HCT116 (cell line): ENCODE data around the gene RRP12. TPM values are rescaled to one million over a fixed set of nuclear protein-coding genes. Genes with fewer than 3 reads are reported as not detected.

Experiments used
- ATAC-seq: fragments of 200-7000 bp; cut with Tn5 transposase; 2 replicates; pipeline ENCODE4 v1.9.1; 2020; ENCODE audit warnings: mild to moderate bottlenecking, moderate library complexity
- BruUV-seq: library from RNA; stranded (reverse); fragments of 400-500 nt; replicated peaks from 2 replicates; lab custom pipeline; 2021; lab: Mats Ljungman, UMichigan
- CTCF ChIA-PET: fragments of 300-600 bp; sonication (Branson Sonifier 250); formaldehyde crosslinking; loops from one replicate; lab custom pipeline; 2021; ENCODE audit warnings: antibody characterized with exemption; lab: Charles Lee
- POLR2A ChIA-PET: fragments of 300-600, 350-600 bp; sonication (Branson Sonifier 250); formaldehyde crosslinking; loops from one replicate; lab custom pipeline; 2021; ENCODE audit warnings: antibody characterized with exemption; lab: Charles Lee
- RAD21 ChIA-PET, 2 experiments: fragments of 300-600 bp; sonication (Branson Sonifier 250); formaldehyde crosslinking; loops; one replicate each; lab custom pipeline; 2023; ENCODE audit warnings: low total read pairs in 2 of 2; ENCODE audit not compliant: uncharacterized antibody in 2 of 2, unreplicated experiment in 2 of 2, low non-redundant PET in 1 of 2; lab: Charles Lee
- DNase-seq: peaks from one replicate; pipeline ENCODE4 v3.0.0-alpha.2; 2010; ENCODE audit warnings: low read depth, low spot score
- H2AFZ ChIP-seq: fragments of 200-600 bp; shearing (Covaris generic), sonication (generic); 2 replicates; pipeline ENCODE4 v1.6.1; 2017; ENCODE audit warnings: low read depth, mixed run types, mixed read lengths, antibody characterized with exemption, low read length; ENCODE audit not compliant: poor library complexity, severe bottlenecking
- H3K27ac ChIP-seq: 2 replicates; pipeline ENCODE4 v1.5.1; 2012; ENCODE audit warnings: low read depth, low read length
- H3K27me3 ChIP-seq: fragments of 200-600 bp; sonication (generic); 2 replicates; pipeline ENCODE4 v1.6.1; 2016; ENCODE audit warnings: mixed run types, low read length, mixed read lengths; ENCODE audit not compliant: insufficient read depth
- H3K36me3 ChIP-seq, 2 experiments: fragments of 200-500 bp in 1 of 2; fragments of 200-600 bp in 1 of 2; sonication (Bioruptor generic) in 1 of 2; sonication (generic) in 1 of 2; 2 replicates each; pipeline versions ENCODE4 v1.5.1 to v1.6.1; 2014 to 2016; ENCODE audit warnings: low read length in 2 of 2, inconsistent platforms in 1 of 2, mixed read lengths in 1 of 2, mixed run types in 1 of 2; ENCODE audit not compliant: insufficient read depth in 2 of 2, control insufficient read depth in 1 of 2
- H3K4me1 ChIP-seq, 2 experiments: fragments of 200-600 bp in 1 of 2; sonication (generic) in 1 of 2; 2 replicates each; pipeline versions ENCODE4 v1.5.1 to v1.6.1; 2012 to 2017; ENCODE audit warnings: low read length in 2 of 2, inconsistent platforms in 1 of 2, mild to moderate bottlenecking in 1 of 2, mixed read lengths in 1 of 2, mixed run types in 1 of 2, moderate library complexity in 1 of 2; ENCODE audit not compliant: insufficient read depth in 2 of 2, control insufficient read depth in 1 of 2
- H3K4me2 ChIP-seq: fragments of 200-600 bp; sonication (generic); 2 replicates; pipeline ENCODE4 v1.6.1; 2017; ENCODE audit warnings: mixed run types, low read length, mixed read lengths
- H3K4me3 ChIP-seq, 2 experiments: fragments of 200-600 bp in 1 of 2; sonication (generic) in 1 of 2; replicated peaks in 1 of 2; 2 replicates each; pipeline ENCODE4 v1.5.1; 2011 to 2016; ENCODE audit warnings: low read length in 2 of 2, control low read depth in 1 of 2, low read depth in 1 of 2, mild to moderate bottlenecking in 1 of 2, mixed read lengths in 1 of 2, mixed run types in 1 of 2
- H3K79me2 ChIP-seq: fragments of 200-600 bp; sonication (generic); 2 replicates; pipeline ENCODE4 v1.6.1; 2017; ENCODE audit warnings: mild to moderate bottlenecking, mixed run types, low read length, moderate library complexity, mixed read lengths; ENCODE audit not compliant: insufficient read depth
- H3K9ac ChIP-seq: fragments of 200-600 bp; sonication (generic); 2 replicates; pipeline ENCODE4 v1.6.1; 2016; ENCODE audit warnings: low read length, mixed read lengths
- H3K9me2 ChIP-seq: fragments of 200-600 bp; sonication (generic), shearing (Covaris generic); 2 replicates; pipeline ENCODE4 v1.6.1; 2017; ENCODE audit warnings: mixed run types, mild to moderate bottlenecking, moderate library complexity; ENCODE audit not compliant: insufficient read depth
- H3K9me3 ChIP-seq, 2 experiments: fragments of 200-500 bp in 1 of 2; fragments of 200-600 bp in 1 of 2; sonication (Bioruptor generic) in 1 of 2; sonication (generic) in 1 of 2; 2 replicates each; pipeline ENCODE4 v1.6.1; 2014 to 2017; ENCODE audit warnings: low read length in 2 of 2, mixed read lengths in 2 of 2, inconsistent platforms in 1 of 2, low read depth in 1 of 2, mild to moderate bottlenecking in 1 of 2, mixed run types in 1 of 2, moderate library complexity in 1 of 2; ENCODE audit not compliant: control insufficient read depth in 1 of 2, insufficient read depth in 1 of 2
- H4K20me1 ChIP-seq: fragments of 200-600 bp; sonication (generic), shearing (Covaris generic); 2 replicates; pipeline ENCODE4 v1.6.1; 2017; ENCODE audit warnings: mixed run types, mild to moderate bottlenecking, moderate library complexity; ENCODE audit not compliant: insufficient read depth
- CEBPB ChIP-seq: IDR thresholded peaks from 2 replicates; pipeline ENCODE4 v1.6.1; 2012; ENCODE audit warnings: low read depth
- EGR1 ChIP-seq: IDR thresholded peaks from 2 replicates; pipeline ENCODE4 v1.6.1; 2012; ENCODE audit warnings: low read depth
- ELF1 ChIP-seq: IDR thresholded peaks from 2 replicates; pipeline ENCODE4 v1.6.1; 2012; ENCODE audit warnings: low read depth, borderline replicate concordance
- EZH2phosphoT487 ChIP-seq: fragments of 200-600 bp; IDR thresholded peaks from 2 replicates; pipeline ENCODE4 v1.6.1; 2018; ENCODE audit warnings: antibody characterized with exemption, borderline replicate concordance
- MAX ChIP-seq: IDR thresholded peaks from 2 replicates; pipeline ENCODE4 v1.6.1; 2012
- POLR2AphosphoS5 ChIP-seq: IDR thresholded peaks from 2 replicates; pipeline ENCODE4 v1.6.1; 2011; ENCODE audit warnings: mild to moderate bottlenecking, low read depth, low read length, moderate library complexity
- RAD21 ChIP-seq: IDR thresholded peaks from 2 replicates; pipeline ENCODE4 v1.6.1; 2012; ENCODE audit warnings: low read depth, mild to moderate bottlenecking
- REST ChIP-seq: IDR thresholded peaks from 2 replicates; pipeline ENCODE4 v1.6.1; 2012; ENCODE audit warnings: low read depth
- SIN3A ChIP-seq: IDR thresholded peaks from 2 replicates; pipeline ENCODE4 v1.6.1; 2012; ENCODE audit warnings: low read depth
- SP1 ChIP-seq: IDR thresholded peaks from 2 replicates; pipeline ENCODE4 v1.6.1; 2012; ENCODE audit warnings: low read depth
- TCF7L2 ChIP-seq: IDR thresholded peaks from 2 replicates; pipeline ENCODE4 v1.7.0; 2011; ENCODE audit warnings: borderline replicate concordance, inconsistent platforms; ENCODE audit not compliant: insufficient read depth, insufficient read length; ENCODE audit errors: extremely low read depth
- YY1 ChIP-seq: IDR thresholded peaks from 2 replicates; pipeline ENCODE4 v1.6.1; 2011; ENCODE audit warnings: low read length, low read depth, moderate library complexity, mild to moderate bottlenecking; ENCODE audit not compliant: insufficient replicate concordance; ENCODE audit errors: extremely low read depth
- ZFX ChIP-seq: fragments of 450-650 bp; IDR thresholded peaks from 2 replicates; pipeline ENCODE4 v1.6.1; 2017
- ZNF274 ChIP-seq: fragments of 200-500 bp; sonication (Bioruptor generic); IDR thresholded peaks from 2 replicates; pipeline ENCODE4 v1.6.1; 2014; ENCODE audit warnings: mild to moderate bottlenecking, low read depth, low read length, inconsistent platforms
- intact Hi-C: fragments of 100-400 bp; cut with micrococcal nuclease; formaldehyde crosslinking; loops from 2 replicates; pipeline ENCODE4 v1.10.0; 2022
- total RNA-seq: library from RNA; stranded (reverse); gene quantifications from one replicate; pipeline ENCODE4 v1.2.1, GENCODE V29; 2021; ENCODE audit not compliant: unreplicated experiment

Gene RRP12
- total RNA-seq, 1 experiment from 2014 or later: 67.0 TPM

- POLR2A ChIA-PET: no interaction called here
- H4K20me1 ChIP-seq: no peaks in the 10 kb centered on the region
- CTCF ChIA-PET: no interaction called here
- H3K9ac ChIP-seq: peak overlapping the region; percentile 74
- H3K4me3 ChIP-seq: peak overlapping the region; percentile 29 to 69
- peak overlapping the region; percentile 87 for H3K4me2 ChIP-seq
- no peak for DNase-seq
- H3K79me2 ChIP-seq: no peaks in the 10 kb centered on the region
- TF ChIP-seq MAX (no peak), ELF1 (no peak)
- no peak; the same call in 1 of the 2 replicates for ATAC-seq
- no peaks in the 10 kb centered on the region for H3K9me2 ChIP-seq
- no peaks in the 10 kb centered on the region for H3K36me3 ChIP-seq
- TSS peak; percentile 43 for BruUV-seq
- H3K27me3 ChIP-seq: no peaks in the 10 kb centered on the region
- H3K4me1 ChIP-seq: peaks cover 23 to 33% of the 10 kb centered on the region in 2 experiments
- intact Hi-C loops: no loop called here
- H3K9me3 ChIP-seq: no peaks in the 10 kb centered on the region
- RAD21 ChIA-PET: no interaction called here
- H2AFZ ChIP-seq: no peak overlapping the region
- no peak overlapping the region for H3K27ac ChIP-seq
Observed at GRCh38 chr10:97335188-97335619, 65.9 kb downstream of the RRP12 start.

GRCh38 chr10:97334370-97335175 lies 66.6 kb downstream of the RRP12 start, which contains the start of gene FRAT2:
Gene FRAT2, minus strand, starts transcription at chr10:97334729. Its CDS starts 157 bp downstream, at chr10:97334572.
- no peaks in the 10 kb centered on the region for H3K27me3 ChIP-seq
- RAD21 ChIA-PET: interaction anchor here in 1 of 2 experiments (0.6 kb wide), 1 partner anchor 808 kb away, joined by 3 read pairs; no protein-coding TSS in a partner anchor
- CTCF ChIA-PET: no interaction called here
- intact Hi-C loops: no loop called here
- H3K9me3 ChIP-seq: no peaks in the 10 kb centered on the region
- no TSS peak for BruUV-seq
- peak within 1 kb of the TSS; percentile 82 for H2AFZ ChIP-seq
- H4K20me1 ChIP-seq: no peaks in the 10 kb centered on the region
- peak within 1 kb of the TSS; percentile 87 for H3K4me2 ChIP-seq
- H3K9me2 ChIP-seq: no peaks in the 10 kb centered on the region
- peak within 1 kb of the TSS; percentile 87 for H3K27ac ChIP-seq
- ATAC-seq (peak; percentile 92), DNase-seq (peak; percentile 79)
- POLR2A ChIA-PET: no interaction called here
- no peaks in the 10 kb centered on the region for H3K79me2 ChIP-seq
- H3K4me1 ChIP-seq: peaks cover 23 to 33% of the 10 kb centered on the region in 2 experiments
- no peaks in the 10 kb centered on the region for H3K36me3 ChIP-seq
- peak within 1 kb of the TSS; percentile 56 to 69 for H3K4me3 ChIP-seq
- H3K9ac ChIP-seq: peak within 1 kb of the TSS; percentile 74
- TF ChIP-seq EZH2phosphoT487: no peak
- no peak for TF ChIP-seq YY1
- TF ChIP-seq MAX: peak; percentile 95
- TF ChIP-seq REST: no peak
- no peak for TF ChIP-seq RAD21
- TF ChIP-seq SIN3A: peak; percentile 91
- TF ChIP-seq ZNF274: no peak
- no peak for TF ChIP-seq CEBPB
- TF ChIP-seq ZFX: peak; percentile 45
- TF ChIP-seq EGR1: peak; percentile 76
- peak; percentile 64 for TF ChIP-seq SP1
- TF ChIP-seq POLR2AphosphoS5: peak; percentile 70
- TF ChIP-seq TCF7L2: peak; percentile 49
